Measurements from ENCODE around the gene DEAF1.

GRCh38 chr11:656866-657265 is 38.2 kb downstream of the DEAF1 start:
- TF ChIP-seq CTCF (optimal IDR thresholded peaks at IDR 0.05 in 1 of 3, IDR thresholded peaks at IDR 0.05 in 1 of 3, conservative IDR thresholded peaks at IDR 0.05 in 1 of 3; ENCODE audit: extremely low read depth in 1 of 3, insufficient read depth in 2 of 3, low read length in 3 of 3) (no peak), EZH2 (IDR thresholded peaks at IDR 0.05; ENCODE audit: low read length) (no peak)

Data from keratinocyte (primary cell).